Measurements from ENCODE around the gene LYPD6B.

DNA sequence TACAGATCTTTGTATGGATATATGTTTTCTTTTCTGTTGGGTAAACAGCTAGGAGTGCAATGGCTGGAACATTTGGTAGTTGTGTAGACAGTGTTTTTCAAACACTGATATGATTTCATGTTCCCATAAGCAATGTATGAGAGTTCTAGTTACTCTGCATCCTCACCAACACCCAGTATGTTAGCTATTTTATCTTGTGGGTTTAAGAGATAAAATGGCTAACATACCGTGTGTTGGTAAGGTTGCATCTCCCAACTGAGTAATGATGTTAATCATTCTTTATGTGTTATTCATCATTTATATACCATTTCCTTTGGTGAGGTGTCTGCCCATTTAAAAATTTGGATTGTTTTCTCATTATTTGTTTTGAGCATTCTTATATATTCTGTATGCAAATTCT lies 65.7 kb downstream of the LYPD6B start:
- TF ChIP-seq, protein P1, sequence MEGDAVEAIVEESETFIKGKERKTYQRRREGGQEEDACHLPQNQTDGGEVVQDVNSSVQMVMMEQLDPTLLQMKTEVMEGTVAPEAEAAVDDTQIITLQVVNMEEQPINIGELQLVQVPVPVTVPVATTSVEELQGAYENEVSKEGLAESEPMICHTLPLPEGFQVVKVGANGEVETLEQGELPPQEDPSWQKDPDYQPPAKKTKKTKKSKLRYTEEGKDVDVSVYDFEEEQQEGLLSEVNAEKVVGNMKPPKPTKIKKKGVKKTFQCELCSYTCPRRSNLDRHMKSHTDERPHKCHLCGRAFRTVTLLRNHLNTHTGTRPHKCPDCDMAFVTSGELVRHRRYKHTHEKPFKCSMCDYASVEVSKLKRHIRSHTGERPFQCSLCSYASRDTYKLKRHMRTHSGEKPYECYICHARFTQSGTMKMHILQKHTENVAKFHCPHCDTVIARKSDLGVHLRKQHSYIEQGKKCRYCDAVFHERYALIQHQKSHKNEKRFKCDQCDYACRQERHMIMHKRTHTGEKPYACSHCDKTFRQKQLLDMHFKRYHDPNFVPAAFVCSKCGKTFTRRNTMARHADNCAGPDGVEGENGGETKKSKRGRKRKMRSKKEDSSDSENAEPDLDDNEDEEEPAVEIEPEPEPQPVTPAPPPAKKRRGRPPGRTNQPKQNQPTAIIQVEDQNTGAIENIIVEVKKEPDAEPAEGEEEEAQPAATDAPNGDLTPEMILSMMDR (conservative IDR thresholded peaks at IDR 0.05; ENCODE audit: low read depth in 2 of 2): no peak
- TF ChIP-seq POLR2AphosphoS5 (IDR thresholded peaks at IDR 0.05; ENCODE audit: low read depth) (no peak), CREB1 (CRISPR knock-in tag; IDR thresholded peaks at IDR 0.05; ENCODE audit: low read depth) (no peak), EZH2 (IDR thresholded peaks at IDR 0.05; ENCODE audit: low read depth, unreplicated experiment) (no peak), EZH2phosphoT487 (IDR thresholded peaks at IDR 0.05; ENCODE audit: unreplicated experiment) (no peak), ZNF331 (CRISPR knock-in tag; IDR thresholded peaks at IDR 0.05; ENCODE audit: low read depth) (no peak), JUNB (IDR thresholded peaks at IDR 0.05; ENCODE audit: unreplicated experiment) (no peak), ZNF114 (CRISPR knock-in tag; IDR thresholded peaks at IDR 0.05) (no peak), NANOG (IDR thresholded peaks at IDR 0.05; ENCODE audit: borderline replicate concordance) (no peak)
- TF ChIP-seq, protein P2, sequence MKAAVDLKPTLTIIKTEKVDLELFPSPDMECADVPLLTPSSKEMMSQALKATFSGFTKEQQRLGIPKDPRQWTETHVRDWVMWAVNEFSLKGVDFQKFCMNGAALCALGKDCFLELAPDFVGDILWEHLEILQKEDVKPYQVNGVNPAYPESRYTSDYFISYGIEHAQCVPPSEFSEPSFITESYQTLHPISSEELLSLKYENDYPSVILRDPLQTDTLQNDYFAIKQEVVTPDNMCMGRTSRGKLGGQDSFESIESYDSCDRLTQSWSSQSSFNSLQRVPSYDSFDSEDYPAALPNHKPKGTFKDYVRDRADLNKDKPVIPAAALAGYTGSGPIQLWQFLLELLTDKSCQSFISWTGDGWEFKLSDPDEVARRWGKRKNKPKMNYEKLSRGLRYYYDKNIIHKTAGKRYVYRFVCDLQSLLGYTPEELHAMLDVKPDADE (IDR thresholded peaks at IDR 0.05): no peak
- TF ChIP-seq, protein P3, sequence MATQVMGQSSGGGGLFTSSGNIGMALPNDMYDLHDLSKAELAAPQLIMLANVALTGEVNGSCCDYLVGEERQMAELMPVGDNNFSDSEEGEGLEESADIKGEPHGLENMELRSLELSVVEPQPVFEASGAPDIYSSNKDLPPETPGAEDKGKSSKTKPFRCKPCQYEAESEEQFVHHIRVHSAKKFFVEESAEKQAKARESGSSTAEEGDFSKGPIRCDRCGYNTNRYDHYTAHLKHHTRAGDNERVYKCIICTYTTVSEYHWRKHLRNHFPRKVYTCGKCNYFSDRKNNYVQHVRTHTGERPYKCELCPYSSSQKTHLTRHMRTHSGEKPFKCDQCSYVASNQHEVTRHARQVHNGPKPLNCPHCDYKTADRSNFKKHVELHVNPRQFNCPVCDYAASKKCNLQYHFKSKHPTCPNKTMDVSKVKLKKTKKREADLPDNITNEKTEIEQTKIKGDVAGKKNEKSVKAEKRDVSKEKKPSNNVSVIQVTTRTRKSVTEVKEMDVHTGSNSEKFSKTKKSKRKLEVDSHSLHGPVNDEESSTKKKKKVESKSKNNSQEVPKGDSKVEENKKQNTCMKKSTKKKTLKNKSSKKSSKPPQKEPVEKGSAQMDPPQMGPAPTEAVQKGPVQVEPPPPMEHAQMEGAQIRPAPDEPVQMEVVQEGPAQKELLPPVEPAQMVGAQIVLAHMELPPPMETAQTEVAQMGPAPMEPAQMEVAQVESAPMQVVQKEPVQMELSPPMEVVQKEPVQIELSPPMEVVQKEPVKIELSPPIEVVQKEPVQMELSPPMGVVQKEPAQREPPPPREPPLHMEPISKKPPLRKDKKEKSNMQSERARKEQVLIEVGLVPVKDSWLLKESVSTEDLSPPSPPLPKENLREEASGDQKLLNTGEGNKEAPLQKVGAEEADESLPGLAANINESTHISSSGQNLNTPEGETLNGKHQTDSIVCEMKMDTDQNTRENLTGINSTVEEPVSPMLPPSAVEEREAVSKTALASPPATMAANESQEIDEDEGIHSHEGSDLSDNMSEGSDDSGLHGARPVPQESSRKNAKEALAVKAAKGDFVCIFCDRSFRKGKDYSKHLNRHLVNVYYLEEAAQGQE (IDR thresholded peaks at IDR 0.05; ENCODE audit: unreplicated experiment): no peak
